Measurements from ENCODE around the gene RNF212B. TPM values are rescaled to one million over a fixed set of nuclear protein-coding genes. Genes with fewer than 3 reads are reported as not detected.

The RNF212B gene
- total and polyA plus RNA-seq, 2 donors (not counting 3 experiments of a cell fraction or from before 2014, with no cell fraction given) = not detected

DNA sequence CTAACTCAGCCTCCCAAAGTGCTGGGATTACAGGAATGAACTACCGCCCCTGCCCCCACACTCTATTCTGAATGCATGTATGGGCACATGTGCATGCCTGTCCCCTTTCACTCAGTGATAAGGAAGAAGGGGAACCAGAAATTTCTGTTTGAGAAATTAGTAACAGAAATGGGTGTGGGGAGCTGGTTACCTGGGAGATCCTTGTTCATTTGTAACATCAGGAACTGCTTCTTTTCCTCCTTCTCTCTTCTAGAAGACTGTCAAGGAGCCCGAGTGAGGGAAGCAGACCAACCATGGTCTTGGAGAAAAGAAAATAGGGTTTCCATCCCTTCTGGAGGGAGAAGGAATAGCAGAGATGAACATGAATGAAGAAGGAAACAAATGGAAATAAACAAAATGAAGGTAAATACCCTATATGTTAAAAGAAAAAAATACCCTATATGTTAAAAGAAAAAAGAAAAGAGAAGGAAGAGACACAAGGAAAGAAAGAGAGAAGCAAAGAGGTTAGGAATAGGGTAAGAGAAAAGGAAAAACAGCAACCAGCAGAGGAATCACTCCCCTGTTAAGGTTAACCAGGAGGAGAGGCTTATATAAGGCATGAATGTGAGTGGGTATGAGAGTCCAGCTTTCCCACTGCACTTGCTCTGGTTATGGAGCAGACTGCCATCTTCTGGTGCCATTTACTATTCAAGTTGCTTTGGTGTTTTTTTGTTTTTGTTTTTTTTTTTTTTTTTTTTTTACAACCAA lies 61.6 kb downstream of the RNF212B start:
- Histone ChIP-seq H3K4me3 (replicated peaks in 1 of 3; ENCODE audit: insufficient read depth in 1 of 3, low read depth in 1 of 3, low read length in 3 of 3) (no peak overlapping the region), H3K79me2 (ENCODE audit: control insufficient read depth, insufficient read depth, low read length) (no peaks in the 10 kb centered on the region), H3K4me1 (ENCODE audit: control insufficient read depth, extremely low read depth, insufficient read depth, low read length) (peaks cover 11% of the 10 kb centered on the region), H3K36me3 (ENCODE audit: control insufficient read depth in 2 of 2, extremely low read depth in 1 of 2, insufficient read depth in 2 of 2, low read length in 2 of 2) (no peaks in the 10 kb centered on the region), H3K9me1 (replicated peaks; ENCODE audit: control insufficient read depth, extremely low read depth, insufficient read depth, low read length) (no peaks in the 10 kb centered on the region), H3K4me2 (ENCODE audit: insufficient read depth, low read length) (no peak overlapping the region), H3K27me3 (ENCODE audit: control insufficient read depth in 2 of 2, insufficient read depth in 2 of 2, low read length in 2 of 2) (no peaks in the 10 kb centered on the region), H3K9me3 (replicated peaks; ENCODE audit: control insufficient read depth, insufficient read depth, low read length) (no peaks in the 10 kb centered on the region), H3K9ac (replicated peaks; ENCODE audit: extremely low read depth, insufficient read depth, low read length) (no peak overlapping the region), H4K20me1 (replicated peaks; ENCODE audit: control insufficient read depth, extremely low read depth, insufficient read depth, low read length) (no peaks in the 10 kb centered on the region), H2AFZ (ENCODE audit: low read depth, low read length) (no peak overlapping the region), H3K27ac (ENCODE audit: insufficient read depth, low read depth, low read length) (no peak overlapping the region)
- ChIA-PET POLR2A (no interaction called here), CTCF (interaction anchor here (0.6 to 4.0 kb wide), 9 partner anchors 12 to 185 kb away, joined by 3 to 53 read pairs (median 5); partner anchors contain the start of gene HOMEZ)
- intact Hi-C loops (cut with micrococcal nuclease) (loop anchor here (1.0 kb wide), 1 partner anchor 112 kb away; no protein-coding TSS in a partner anchor), dilution Hi-C loops (cut with MboI; ENCODE audit: extremely low pct_ligation_motif_present, low sequenced_read_pairs) (no loop called here)
- BruUV-seq (replicated peaks) = no TSS peak
- no peak for FAIRE-seq
- TF ChIP-seq, protein P1, sequence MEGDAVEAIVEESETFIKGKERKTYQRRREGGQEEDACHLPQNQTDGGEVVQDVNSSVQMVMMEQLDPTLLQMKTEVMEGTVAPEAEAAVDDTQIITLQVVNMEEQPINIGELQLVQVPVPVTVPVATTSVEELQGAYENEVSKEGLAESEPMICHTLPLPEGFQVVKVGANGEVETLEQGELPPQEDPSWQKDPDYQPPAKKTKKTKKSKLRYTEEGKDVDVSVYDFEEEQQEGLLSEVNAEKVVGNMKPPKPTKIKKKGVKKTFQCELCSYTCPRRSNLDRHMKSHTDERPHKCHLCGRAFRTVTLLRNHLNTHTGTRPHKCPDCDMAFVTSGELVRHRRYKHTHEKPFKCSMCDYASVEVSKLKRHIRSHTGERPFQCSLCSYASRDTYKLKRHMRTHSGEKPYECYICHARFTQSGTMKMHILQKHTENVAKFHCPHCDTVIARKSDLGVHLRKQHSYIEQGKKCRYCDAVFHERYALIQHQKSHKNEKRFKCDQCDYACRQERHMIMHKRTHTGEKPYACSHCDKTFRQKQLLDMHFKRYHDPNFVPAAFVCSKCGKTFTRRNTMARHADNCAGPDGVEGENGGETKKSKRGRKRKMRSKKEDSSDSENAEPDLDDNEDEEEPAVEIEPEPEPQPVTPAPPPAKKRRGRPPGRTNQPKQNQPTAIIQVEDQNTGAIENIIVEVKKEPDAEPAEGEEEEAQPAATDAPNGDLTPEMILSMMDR (IDR thresholded peaks at IDR 0.05; ENCODE audit: extremely low read depth in 1 of 2, insufficient read depth in 1 of 2, low read depth in 1 of 2, low read length in 2 of 2) = peak; percentile 11 to 18
- TF ChIP-seq POLR2AphosphoS5 (IDR thresholded peaks at IDR 0.05; ENCODE audit: insufficient read depth, low read depth, low read length) = no peak
- DNase-seq (ENCODE audit: low read depth, low spot score) = peak; percentile 46

Measured in endothelial cell of umbilical vein (primary cell).